HCT116 (cell line): ENCODE results near the gene EMP1. TPM values are rescaled to one million over a fixed set of nuclear protein-coding genes. Genes with fewer than 3 reads are reported as not detected.

Experiments used
- ATAC-seq: fragments of 200-7000 bp; cut with Tn5 transposase; 2 replicates; pipeline ENCODE4 v1.9.1; 2020; ENCODE audit warnings: mild to moderate bottlenecking, moderate library complexity
- BruUV-seq: library from RNA; stranded (reverse); fragments of 400-500 nt; replicated peaks from 2 replicates; lab custom pipeline; 2021; lab: Mats Ljungman, UMichigan
- CTCF ChIA-PET: fragments of 300-600 bp; sonication (Branson Sonifier 250); formaldehyde crosslinking; loops from one replicate; lab custom pipeline; 2021; ENCODE audit warnings: antibody characterized with exemption; lab: Charles Lee
- POLR2A ChIA-PET: fragments of 300-600, 350-600 bp; sonication (Branson Sonifier 250); formaldehyde crosslinking; loops from one replicate; lab custom pipeline; 2021; ENCODE audit warnings: antibody characterized with exemption; lab: Charles Lee
- RAD21 ChIA-PET, 2 experiments: fragments of 300-600 bp; sonication (Branson Sonifier 250); formaldehyde crosslinking; loops; one replicate each; lab custom pipeline; 2023; ENCODE audit warnings: low total read pairs in 2 of 2; ENCODE audit not compliant: uncharacterized antibody in 2 of 2, unreplicated experiment in 2 of 2, low non-redundant PET in 1 of 2; lab: Charles Lee
- DNase-seq: peaks from one replicate; pipeline ENCODE4 v3.0.0-alpha.2; 2010; ENCODE audit warnings: low read depth, low spot score
- H2AFZ ChIP-seq: fragments of 200-600 bp; shearing (Covaris generic), sonication (generic); 2 replicates; pipeline ENCODE4 v1.6.1; 2017; ENCODE audit warnings: low read depth, mixed run types, mixed read lengths, antibody characterized with exemption, low read length; ENCODE audit not compliant: poor library complexity, severe bottlenecking
- H3K27ac ChIP-seq: 2 replicates; pipeline ENCODE4 v1.5.1; 2012; ENCODE audit warnings: low read depth, low read length
- H3K27me3 ChIP-seq: fragments of 200-600 bp; sonication (generic); 2 replicates; pipeline ENCODE4 v1.6.1; 2016; ENCODE audit warnings: mixed run types, low read length, mixed read lengths; ENCODE audit not compliant: insufficient read depth
- H3K36me3 ChIP-seq, 2 experiments: fragments of 200-500 bp in 1 of 2; fragments of 200-600 bp in 1 of 2; sonication (Bioruptor generic) in 1 of 2; sonication (generic) in 1 of 2; 2 replicates each; pipeline versions ENCODE4 v1.5.1 to v1.6.1; 2014 to 2016; ENCODE audit warnings: low read length in 2 of 2, inconsistent platforms in 1 of 2, mixed read lengths in 1 of 2, mixed run types in 1 of 2; ENCODE audit not compliant: insufficient read depth in 2 of 2, control insufficient read depth in 1 of 2
- H3K4me1 ChIP-seq, 2 experiments: fragments of 200-600 bp in 1 of 2; sonication (generic) in 1 of 2; 2 replicates each; pipeline versions ENCODE4 v1.5.1 to v1.6.1; 2012 to 2017; ENCODE audit warnings: low read length in 2 of 2, inconsistent platforms in 1 of 2, mild to moderate bottlenecking in 1 of 2, mixed read lengths in 1 of 2, mixed run types in 1 of 2, moderate library complexity in 1 of 2; ENCODE audit not compliant: insufficient read depth in 2 of 2, control insufficient read depth in 1 of 2
- H3K4me2 ChIP-seq: fragments of 200-600 bp; sonication (generic); 2 replicates; pipeline ENCODE4 v1.6.1; 2017; ENCODE audit warnings: mixed run types, low read length, mixed read lengths
- H3K4me3 ChIP-seq, 2 experiments: fragments of 200-600 bp in 1 of 2; sonication (generic) in 1 of 2; replicated peaks in 1 of 2; 2 replicates each; pipeline ENCODE4 v1.5.1; 2011 to 2016; ENCODE audit warnings: low read length in 2 of 2, control low read depth in 1 of 2, low read depth in 1 of 2, mild to moderate bottlenecking in 1 of 2, mixed read lengths in 1 of 2, mixed run types in 1 of 2
- H3K79me2 ChIP-seq: fragments of 200-600 bp; sonication (generic); 2 replicates; pipeline ENCODE4 v1.6.1; 2017; ENCODE audit warnings: mild to moderate bottlenecking, mixed run types, low read length, moderate library complexity, mixed read lengths; ENCODE audit not compliant: insufficient read depth
- H3K9ac ChIP-seq: fragments of 200-600 bp; sonication (generic); 2 replicates; pipeline ENCODE4 v1.6.1; 2016; ENCODE audit warnings: low read length, mixed read lengths
- H3K9me2 ChIP-seq: fragments of 200-600 bp; sonication (generic), shearing (Covaris generic); 2 replicates; pipeline ENCODE4 v1.6.1; 2017; ENCODE audit warnings: mixed run types, mild to moderate bottlenecking, moderate library complexity; ENCODE audit not compliant: insufficient read depth
- H3K9me3 ChIP-seq, 2 experiments: fragments of 200-500 bp in 1 of 2; fragments of 200-600 bp in 1 of 2; sonication (Bioruptor generic) in 1 of 2; sonication (generic) in 1 of 2; 2 replicates each; pipeline ENCODE4 v1.6.1; 2014 to 2017; ENCODE audit warnings: low read length in 2 of 2, mixed read lengths in 2 of 2, inconsistent platforms in 1 of 2, low read depth in 1 of 2, mild to moderate bottlenecking in 1 of 2, mixed run types in 1 of 2, moderate library complexity in 1 of 2; ENCODE audit not compliant: control insufficient read depth in 1 of 2, insufficient read depth in 1 of 2
- H4K20me1 ChIP-seq: fragments of 200-600 bp; sonication (generic), shearing (Covaris generic); 2 replicates; pipeline ENCODE4 v1.6.1; 2017; ENCODE audit warnings: mixed run types, mild to moderate bottlenecking, moderate library complexity; ENCODE audit not compliant: insufficient read depth
- EZH2phosphoT487 ChIP-seq: fragments of 200-600 bp; IDR thresholded peaks from 2 replicates; pipeline ENCODE4 v1.6.1; 2018; ENCODE audit warnings: antibody characterized with exemption, borderline replicate concordance
- MAX ChIP-seq: IDR thresholded peaks from 2 replicates; pipeline ENCODE4 v1.6.1; 2012
- RAD21 ChIP-seq: IDR thresholded peaks from 2 replicates; pipeline ENCODE4 v1.6.1; 2012; ENCODE audit warnings: low read depth, mild to moderate bottlenecking
- SRF ChIP-seq: IDR thresholded peaks from 2 replicates; pipeline ENCODE4 v1.6.1; 2012; ENCODE audit warnings: low read depth
- TCF7L2 ChIP-seq: IDR thresholded peaks from 2 replicates; pipeline ENCODE4 v1.7.0; 2011; ENCODE audit warnings: borderline replicate concordance, inconsistent platforms; ENCODE audit not compliant: insufficient read depth, insufficient read length; ENCODE audit errors: extremely low read depth
- ZBTB33 ChIP-seq: IDR thresholded peaks from 2 replicates; pipeline ENCODE4 v1.6.1; 2011; ENCODE audit warnings: mild to moderate bottlenecking, low read length, moderate library complexity; ENCODE audit not compliant: insufficient replicate concordance; ENCODE audit errors: extremely low read depth
- ZNF274 ChIP-seq: fragments of 200-500 bp; sonication (Bioruptor generic); IDR thresholded peaks from 2 replicates; pipeline ENCODE4 v1.6.1; 2014; ENCODE audit warnings: mild to moderate bottlenecking, low read depth, low read length, inconsistent platforms
- intact Hi-C: fragments of 100-400 bp; cut with micrococcal nuclease; formaldehyde crosslinking; loops from 2 replicates; pipeline ENCODE4 v1.10.0; 2022
- total RNA-seq: library from RNA; stranded (reverse); gene quantifications from one replicate; pipeline ENCODE4 v1.2.1, GENCODE V29; 2021; ENCODE audit not compliant: unreplicated experiment

Gene EMP1
- total RNA-seq, 1 experiment from 2014 or later = 110 TPM

GRCh38 chr12:13257356-13257875 is 60.9 kb downstream of the EMP1 start:
- Histone ChIP-seq H4K20me1 (no peaks in the 10 kb centered on the region), H3K4me1 (peaks cover 0 to 15% of the 10 kb centered on the region in 2 experiments; a peak in 2 of 4 replicates), H3K4me3 (no peak overlapping the region), H3K36me3 (no peaks in the 10 kb centered on the region), H2AFZ (no peak overlapping the region), H3K9ac (no peak overlapping the region), H3K9me2 (no peaks in the 10 kb centered on the region), H3K79me2 (no peaks in the 10 kb centered on the region), H3K4me2 (no peak overlapping the region), H3K27me3 (no peaks in the 10 kb centered on the region), H3K9me3 (no peaks in the 10 kb centered on the region), H3K27ac (no peak overlapping the region)
- TF ChIP-seq RAD21 (no peak), SRF (no peak), ZNF274 (no peak), MAX (no peak), ZBTB33 (no peak), EZH2phosphoT487 (no peak), TCF7L2 (no peak)
- RAD21 ChIA-PET = no interaction called here
- POLR2A ChIA-PET = no interaction called here
- no peak for ATAC-seq
- DNase-seq = no peak
- BruUV-seq = no TSS peak
- intact Hi-C loops = no loop called here
- CTCF ChIA-PET = interaction anchor here (3.6 kb wide), 1 partner anchor 277 kb away, joined by 24 read pairs; no protein-coding TSS in a partner anchor
